Right lobe of liver (tissue), 6 donors: Measurements from ENCODE around the gene HS6ST3. TPM values are rescaled to one million over a fixed set of nuclear protein-coding genes. Genes with fewer than 3 reads are reported as not detected.

Experiments
- ATAC-seq, 4 donors: fragments of 200-7000 bp; cut with Tn5 transposase; one replicate each; pipeline ENCODE4 v1.9.1; 2020; ENCODE audit warnings: mild to moderate bottlenecking in 4 of 4, moderate library complexity in 4 of 4
- DNase-seq, 3 donors: peaks; one replicate each; pipeline ENCODE4 v3.0.0-alpha.2; 2020
- H3K27ac ChIP-seq, 3 donors: fragments of 200-600 bp; one replicate each; pipeline ENCODE4 v1.8.0; 2022
- H3K27me3 ChIP-seq, 2 donors: fragments of 200-600 bp; one replicate each; pipeline ENCODE4 v1.8.0; 2022
- H3K36me3 ChIP-seq, 4 donors: fragments of 200-600 bp; sonication (generic) in 1 of 4; one replicate each; pipeline versions ENCODE4 v1.5.1 to v1.8.0; 2017 to 2022; ENCODE audit warnings: control low read depth in 1 of 4
- H3K4me1 ChIP-seq, 4 donors: fragments of 200-600 bp; sonication (generic) in 1 of 4; one replicate each; pipeline versions ENCODE4 v1.5.1 to v1.8.0; 2017 to 2022; ENCODE audit warnings: control low read depth in 1 of 4
- H3K4me3 ChIP-seq, 3 donors: fragments of 200-600 bp; one replicate each; pipeline ENCODE4 v1.8.0; 2022
- H3K9me3 ChIP-seq, 4 donors: fragments of 200-600 bp; sonication (generic) in 1 of 4; one replicate each; pipeline versions ENCODE4 v1.5.1 to v1.8.0; 2017 to 2022; ENCODE audit warnings: control low read depth in 1 of 4
- CTCF ChIP-seq, 4 donors: fragments of 200-600 bp in 3 of 4; fragments of 450-650 bp in 1 of 4; IDR thresholded peaks; one replicate each; pipeline versions ENCODE4 v1.5.1 to v1.8.0; 2016 to 2022; ENCODE audit warnings: antibody characterized with exemption in 4 of 4, mild to moderate bottlenecking in 2 of 4
- POLR2A ChIP-seq: fragments of 450-650 bp; IDR thresholded peaks from one replicate; pipeline ENCODE4 v1.6.1; 2017; ENCODE audit warnings: antibody characterized with exemption, mild to moderate bottlenecking
- WGBS: methylation state at CpG from one replicate; pipeline ENCODE4 v1.1.6; 2018; ENCODE audit warnings: low coverage, low lambda C conversion rate; ENCODE audit not compliant: insufficient coverage; ENCODE audit errors: missing lambda C conversion rate; 5-methylcytosine and 5-hydroxymethylcytosine counted together
- intact Hi-C, 2 donors: fragments of 100-400 bp; cut with DNase I; formaldehyde crosslinking; loops; one replicate each; pipeline versions ENCODE4 v1.11.2 to v1.14.1; 2022
- total RNA-seq, 6 experiments: library from RNA; depleted of rRNA in 2 of 6; stranded (reverse); fragments of >200 nt in 2 of 6; fragmentation: NEBNext Ultra II Directional in 3 of 6; extraction: Animal tissue kit (Norgen Biotek cat#: 25700) in 3 of 6; gene quantifications; one replicate each; pipeline versions ENCODE4 v1.1.0 to v1.2.4, GENCODE V29; 2016 to 2023
- donor health status: DM: no; HTN: yes; CAD: no.
- donor health status: DM: no; HTN: no; CAD: no.
- donor health status: DM: no; HTN: no; CAD: no.
- donor health status: DM: no; HTN: yes; CAD: no.
- donor health status: DM: no; HTN: yes; CAD: no.

The HS6ST3 gene
- total RNA-seq, 6 experiments from 2014 or later = not detected

GRCh38 chr13:96696389-96696900, 606.5 kb downstream of the HS6ST3 start:
- Histone ChIP-seq H3K9me3 (no peaks in the 10 kb centered on the region), H3K4me3 (no peak overlapping the region), H3K36me3 (no peaks in the 10 kb centered on the region), H3K4me1 (no peaks in the 10 kb centered on the region), H3K27ac (no peak overlapping the region), H3K27me3 (no peaks in the 10 kb centered on the region)
- ATAC-seq (no peak), DNase-seq (no peak)
- WGBS = 70% methylated on average over 6 of the region's 6 CpGs
- intact Hi-C loops = no loop called here
- TF ChIP-seq CTCF (IDR thresholded peaks at IDR 0.05) = no peak
- TF ChIP-seq POLR2A = no peak

- DNase-seq (no peak), ATAC-seq (no peak)
- Histone ChIP-seq H3K36me3 (no peaks in the 10 kb centered on the region), H3K27me3 (no peaks in the 10 kb centered on the region), H3K4me3 (no peak overlapping the region), H3K27ac (no peak overlapping the region), H3K9me3 (no peaks in the 10 kb centered on the region), H3K4me1 (no peaks in the 10 kb centered on the region)
- intact Hi-C loops = no loop called here
- TF ChIP-seq POLR2A (no peak), CTCF (IDR thresholded peaks at IDR 0.05) (no peak)
- WGBS = 47% methylated on average over 2 of the region's 2 CpGs
Measured at GRCh38 chr13:96700657-96701056, 610.8 kb downstream of the HS6ST3 start.

GRCh38 chr13:96707146-96707545, 617.2 kb downstream of the HS6ST3 start:
- no peaks in the 10 kb centered on the region for H3K4me1 ChIP-seq
- no peak for DNase-seq
- TF ChIP-seq POLR2A (no peak), CTCF (IDR thresholded peaks at IDR 0.05) (no peak)
- ATAC-seq = no peak
- H3K36me3 ChIP-seq = no peaks in the 10 kb centered on the region
- H3K27ac ChIP-seq = no peak overlapping the region
- no peaks in the 10 kb centered on the region for H3K9me3 ChIP-seq
- intact Hi-C loops = no loop called here
- WGBS = 90% methylated on average over 2 of the region's 3 CpGs
- no peak overlapping the region for H3K4me3 ChIP-seq
- no peaks in the 10 kb centered on the region for H3K27me3 ChIP-seq

- H3K36me3 ChIP-seq = no peaks in the 10 kb centered on the region
- H3K9me3 ChIP-seq = no peaks in the 10 kb centered on the region
- WGBS = 75% methylated on average over 3 of the region's 3 CpGs
- no peak overlapping the region for H3K27ac ChIP-seq
- no peaks in the 10 kb centered on the region for H3K27me3 ChIP-seq
- DNase-seq (no peak), ATAC-seq (no peak)
- intact Hi-C loops = no loop called here
- no peak for TF ChIP-seq POLR2A
- no peak for TF ChIP-seq CTCF (IDR thresholded peaks at IDR 0.05)
- H3K4me1 ChIP-seq = no peaks in the 10 kb centered on the region
- H3K4me3 ChIP-seq = no peak overlapping the region
Measured at GRCh38 chr13:96710166-96710862, 620.4 kb downstream of the HS6ST3 start.
